Measurements from ENCODE around the gene RPS15.
A peak's percentile ranks its signal among the peaks of the same experiment; 100 is the strongest.
"Not testable (repeated sequence)": the region's sequence is repeated elsewhere in the genome, so short reads cannot be mapped to it uniquely, and the experiment has no call there.

RPS15 gene

GRCh38 chr19:1438933-1439354 is 748 bp downstream of the RPS15 start:
- H3K27ac ChIP-seq, result peak overlapping the region; percentile 75
- H3K4me1 ChIP-seq (ENCODE audit: control insufficient read depth in 1 of 2, insufficient read depth in 1 of 2, low read depth in 1 of 2, low read length in 1 of 2), result peaks cover 13 to 20% of the 10 kb centered on the region in 2 experiments
- H3K9me3 ChIP-seq, result no peaks in the 10 kb centered on the region
- no peak for TF ChIP-seq CTCF (IDR thresholded peaks at IDR 0.05)
- peak overlapping the region; percentile 75 to 79 for H3K4me3 ChIP-seq (ENCODE audit: low read depth in 1 of 2, low read length in 1 of 2)
- peaks cover 43% of the 10 kb centered on the region for H3K36me3 ChIP-seq
- peaks cover 2% of the 10 kb centered on the region for H3K27me3 ChIP-seq

- not testable (repeated sequence) for H3K9me3 ChIP-seq, H3K27ac ChIP-seq
- Histone ChIP-seq H3K36me3 (peaks cover 35% of the 10 kb centered on the region), H3K4me1 (ENCODE audit: control insufficient read depth in 1 of 2, insufficient read depth in 1 of 2, low read depth in 1 of 2, low read length in 1 of 2) (peaks cover 13 to 24% of the 10 kb centered on the region in 2 experiments), H3K27me3 (peaks cover 10% of the 10 kb centered on the region), H3K4me3 (ENCODE audit: low read depth in 1 of 2, low read length in 1 of 2) (peak overlapping the region in 1 of 2 experiments; percentile 79)
Observed at GRCh38 chr19:1439525-1440417, 1.6 kb downstream of the RPS15 start.

GRCh38 chr19:1440418-1440801 is 2.2 kb downstream of the RPS15 start:
- Histone ChIP-seq H3K4me1 (ENCODE audit: control insufficient read depth in 1 of 2, insufficient read depth in 1 of 2, low read depth in 1 of 2, low read length in 1 of 2) (peaks cover 19 to 30% of the 10 kb centered on the region in 2 experiments), H3K27me3 (peaks cover 17% of the 10 kb centered on the region), H3K9me3 (no peaks in the 10 kb centered on the region), H3K27ac (no peak overlapping the region), H3K36me3 (peaks cover 30% of the 10 kb centered on the region), H3K4me3 (ENCODE audit: low read depth in 1 of 2, low read length in 1 of 2) (no peak overlapping the region)
- no peak for TF ChIP-seq CTCF (IDR thresholded peaks at IDR 0.05)

- Histone ChIP-seq H3K27me3 (peaks cover 23% of the 10 kb centered on the region), H3K27ac (no peak overlapping the region), H3K9me3 (no peaks in the 10 kb centered on the region), H3K4me3 (ENCODE audit: low read depth in 1 of 2, low read length in 1 of 2) (no peak overlapping the region), H3K36me3 (peaks cover 29% of the 10 kb centered on the region), H3K4me1 (ENCODE audit: control insufficient read depth in 1 of 2, insufficient read depth in 1 of 2, low read depth in 1 of 2, low read length in 1 of 2) (peaks cover 22 to 37% of the 10 kb centered on the region in 2 experiments)
- TF ChIP-seq CTCF (IDR thresholded peaks at IDR 0.05), result no peak
Observed at GRCh38 chr19:1441022-1441426, 2.8 kb downstream of the RPS15 start.

GRCh38 chr19:1441677-1442438 is 3.7 kb downstream of the RPS15 start:
- no peak for TF ChIP-seq CTCF (IDR thresholded peaks at IDR 0.05)
- peaks cover 31% of the 10 kb centered on the region for H3K27me3 ChIP-seq
- H3K4me1 ChIP-seq (ENCODE audit: control insufficient read depth in 1 of 2, insufficient read depth in 1 of 2, low read depth in 1 of 2, low read length in 1 of 2), result peaks cover 22 to 44% of the 10 kb centered on the region in 2 experiments
- peaks cover 29% of the 10 kb centered on the region for H3K36me3 ChIP-seq
- H3K27ac ChIP-seq, result no peak overlapping the region
- no peak overlapping the region for H3K4me3 ChIP-seq (ENCODE audit: low read depth in 1 of 2, low read length in 1 of 2)
- H3K9me3 ChIP-seq, result no peaks in the 10 kb centered on the region

All from neutrophil (primary cell).